ENCODE results near the gene FBRS. TPM values are rescaled to one million over a fixed set of nuclear protein-coding genes. Genes with fewer than 3 reads are reported as not detected.
A peak's percentile ranks its signal among the peaks of the same experiment; 100 is the strongest.

FBRS gene
- polyA plus RNA-seq, 2 of the 4 experiments (the other 2 are of a cell fraction), result 5.9 to 33.3 TPM

- H3K4me3 ChIP-seq, result no peak overlapping the region
- FAIRE-seq, result no peak
- no peak overlapping the region for H3K27ac ChIP-seq
- no peak for DNase-seq (ENCODE audit: low read depth in 1 of 2, low spot score in 1 of 2)
- TF ChIP-seq NFE2L2 (conservative IDR thresholded peaks at IDR 0.05; ENCODE audit: low read length) (no peak), ZNF302 (CRISPR knock-in tag; IDR thresholded peaks at IDR 0.05) (no peak), RFX5 (IDR thresholded peaks at IDR 0.05) (no peak), CBX2 (IDR thresholded peaks at IDR 0.05; ENCODE audit: borderline replicate concordance, low read depth) (no peak), HOXA7 (CRISPR knock-in tag; IDR thresholded peaks at IDR 0.05) (no peak), ZSCAN20 (CRISPR knock-in tag; IDR thresholded peaks at IDR 0.05) (no peak), JUN (IDR thresholded peaks at IDR 0.05) (no peak), KDM1A (IDR thresholded peaks at IDR 0.05; ENCODE audit: low read depth) (no peak), RAD21 (conservative IDR thresholded peaks at IDR 0.05 in 1 of 2, IDR thresholded peaks at IDR 0.05 in 1 of 2) (no peak), EHF (CRISPR knock-in tag; IDR thresholded peaks at IDR 0.05) (no peak), NPAS2 (CRISPR knock-in tag; IDR thresholded peaks at IDR 0.05; ENCODE audit: borderline replicate concordance) (no peak), POLR2AphosphoS2 (conservative IDR thresholded peaks at IDR 0.05; ENCODE audit: low read length) (no peak), MAFK (IDR thresholded peaks at IDR 0.05; ENCODE audit: partially characterized antibody) (no peak), RNF2 (IDR thresholded peaks at IDR 0.05; ENCODE audit: borderline replicate concordance, low read depth) (no peak), EP300 (IDR thresholded peaks at IDR 0.05) (no peak), SMC3 (IDR thresholded peaks at IDR 0.05) (no peak), FOSL2 (IDR thresholded peaks at IDR 0.05) (no peak), FOSL2 (CRISPR knock-in tag; IDR thresholded peaks at IDR 0.05) (no peak), KDM5A (IDR thresholded peaks at IDR 0.05) (no peak)
- TF ChIP-seq, protein P1, sequence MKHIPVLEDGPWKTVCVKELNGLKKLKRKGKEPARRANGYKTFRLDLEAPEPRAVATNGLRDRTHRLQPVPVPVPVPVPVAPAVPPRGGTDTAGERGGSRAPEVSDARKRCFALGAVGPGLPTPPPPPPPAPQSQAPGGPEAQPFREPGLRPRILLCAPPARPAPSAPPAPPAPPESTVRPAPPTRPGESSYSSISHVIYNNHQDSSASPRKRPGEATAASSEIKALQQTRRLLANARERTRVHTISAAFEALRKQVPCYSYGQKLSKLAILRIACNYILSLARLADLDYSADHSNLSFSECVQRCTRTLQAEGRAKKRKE (CRISPR knock-in tag; IDR thresholded peaks at IDR 0.05; ENCODE audit: low read depth), result no peak
- H3K4me2 ChIP-seq, result no peak overlapping the region
- H3K9me3 ChIP-seq, result no peaks in the 10 kb centered on the region
- CTCF ChIA-PET, result interaction anchor here (0.6 to 2.2 kb wide), 5 partner anchors 10 to 775 kb away, joined by 3 to 7 read pairs (median 3); no protein-coding TSS in a partner anchor
- H3K4me1 ChIP-seq, result peaks cover 13% of the 10 kb centered on the region
- POLR2A ChIA-PET, result no interaction called here
- ATAC-seq, result no peak
- WGBS (ENCODE audit: missing lambda C conversion rate), result 91% methylated on average over 1 of the region's 1 CpG
These were observed 53.5 kb downstream of the FBRS start for GRCh38 chr16:30711712-30712111.

GRCh38 chr16:30715750-30716445, 57.7 kb downstream of the FBRS start:
- no peak for FAIRE-seq

More at GRCh38 chr16:30715750-30716445, 57.7 kb downstream of the FBRS start:
- H3K9me3 ChIP-seq, result no peaks in the 10 kb centered on the region
- 87% methylated on average over 17 of the region's 17 CpGs for WGBS (ENCODE audit: missing lambda C conversion rate)
- H3K4me2 ChIP-seq, result no peak overlapping the region
- DNase-seq (ENCODE audit: low read depth in 1 of 2, low spot score in 1 of 2), result peak in 1 of 2 experiments; percentile 27
- TF ChIP-seq KDM1A (IDR thresholded peaks at IDR 0.05; ENCODE audit: low read depth), result no peak
- TF ChIP-seq FOSB (CRISPR knock-in tag; IDR thresholded peaks at IDR 0.05), result no peak
- no peak for TF ChIP-seq BCL3 (IDR thresholded peaks at IDR 0.05)
- no peak for TF ChIP-seq EHMT2 (IDR thresholded peaks at IDR 0.05; ENCODE audit: low read depth)
- TF ChIP-seq, protein P2, sequence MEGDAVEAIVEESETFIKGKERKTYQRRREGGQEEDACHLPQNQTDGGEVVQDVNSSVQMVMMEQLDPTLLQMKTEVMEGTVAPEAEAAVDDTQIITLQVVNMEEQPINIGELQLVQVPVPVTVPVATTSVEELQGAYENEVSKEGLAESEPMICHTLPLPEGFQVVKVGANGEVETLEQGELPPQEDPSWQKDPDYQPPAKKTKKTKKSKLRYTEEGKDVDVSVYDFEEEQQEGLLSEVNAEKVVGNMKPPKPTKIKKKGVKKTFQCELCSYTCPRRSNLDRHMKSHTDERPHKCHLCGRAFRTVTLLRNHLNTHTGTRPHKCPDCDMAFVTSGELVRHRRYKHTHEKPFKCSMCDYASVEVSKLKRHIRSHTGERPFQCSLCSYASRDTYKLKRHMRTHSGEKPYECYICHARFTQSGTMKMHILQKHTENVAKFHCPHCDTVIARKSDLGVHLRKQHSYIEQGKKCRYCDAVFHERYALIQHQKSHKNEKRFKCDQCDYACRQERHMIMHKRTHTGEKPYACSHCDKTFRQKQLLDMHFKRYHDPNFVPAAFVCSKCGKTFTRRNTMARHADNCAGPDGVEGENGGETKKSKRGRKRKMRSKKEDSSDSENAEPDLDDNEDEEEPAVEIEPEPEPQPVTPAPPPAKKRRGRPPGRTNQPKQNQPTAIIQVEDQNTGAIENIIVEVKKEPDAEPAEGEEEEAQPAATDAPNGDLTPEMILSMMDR (IDR thresholded peaks at IDR 0.05), result no peak
- TF ChIP-seq ESRRA (IDR thresholded peaks at IDR 0.05; ENCODE audit: borderline replicate concordance, low read length), result no peak
- no peak for TF ChIP-seq TP53 (CRISPR knock-in tag; IDR thresholded peaks at IDR 0.05)
- TF ChIP-seq, protein P1 (CRISPR knock-in tag; IDR thresholded peaks at IDR 0.05; ENCODE audit: low read depth), result no peak
- TF ChIP-seq RAD21 (conservative IDR thresholded peaks at IDR 0.05 in 1 of 2, IDR thresholded peaks at IDR 0.05 in 1 of 2), result no peak
- TF ChIP-seq ZC3H11A (IDR thresholded peaks at IDR 0.05), result no peak
- TF ChIP-seq, protein P3, sequence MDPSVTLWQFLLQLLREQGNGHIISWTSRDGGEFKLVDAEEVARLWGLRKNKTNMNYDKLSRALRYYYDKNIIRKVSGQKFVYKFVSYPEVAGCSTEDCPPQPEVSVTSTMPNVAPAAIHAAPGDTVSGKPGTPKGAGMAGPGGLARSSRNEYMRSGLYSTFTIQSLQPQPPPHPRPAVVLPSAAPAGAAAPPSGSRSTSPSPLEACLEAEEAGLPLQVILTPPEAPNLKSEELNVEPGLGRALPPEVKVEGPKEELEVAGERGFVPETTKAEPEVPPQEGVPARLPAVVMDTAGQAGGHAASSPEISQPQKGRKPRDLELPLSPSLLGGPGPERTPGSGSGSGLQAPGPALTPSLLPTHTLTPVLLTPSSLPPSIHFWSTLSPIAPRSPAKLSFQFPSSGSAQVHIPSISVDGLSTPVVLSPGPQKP (IDR thresholded peaks at IDR 0.05; ENCODE audit: low read depth, low read length), result no peak
- no peak for TF ChIP-seq SREBF2 (IDR thresholded peaks at IDR 0.05)
- TF ChIP-seq JUN (IDR thresholded peaks at IDR 0.05), result no peak
- no peak for TF ChIP-seq HOXA7 (CRISPR knock-in tag; IDR thresholded peaks at IDR 0.05)
- H3K27ac ChIP-seq, result no peak overlapping the region
- ChIA-PET POLR2A (interaction anchor here (0.8 kb wide), 1 partner anchor 17 kb away, joined by 3 read pairs; no protein-coding TSS in a partner anchor), CTCF (interaction anchor here (1.7 kb wide), 1 partner anchor 21 kb away, joined by 3 read pairs; no protein-coding TSS in a partner anchor)
- peak in 1 of 2 experiments; percentile 38; a peak in 2 of 6 replicates for ATAC-seq
- no peak overlapping the region for H3K4me3 ChIP-seq
- H3K4me1 ChIP-seq, result peaks cover 13% of the 10 kb centered on the region

All from A549 (cell line).